DMS153 treated with DMSO at 0.1 percent for 48 hours (cell line): ENCODE results near the gene NKPD1.

Experiments
- DNase-seq: peaks from one replicate; lab custom pipeline; 2025; ENCODE audit not compliant: unreplicated experiment; lab: John Stamatoyannopoulos, UW

NKPD1 gene

DNA sequence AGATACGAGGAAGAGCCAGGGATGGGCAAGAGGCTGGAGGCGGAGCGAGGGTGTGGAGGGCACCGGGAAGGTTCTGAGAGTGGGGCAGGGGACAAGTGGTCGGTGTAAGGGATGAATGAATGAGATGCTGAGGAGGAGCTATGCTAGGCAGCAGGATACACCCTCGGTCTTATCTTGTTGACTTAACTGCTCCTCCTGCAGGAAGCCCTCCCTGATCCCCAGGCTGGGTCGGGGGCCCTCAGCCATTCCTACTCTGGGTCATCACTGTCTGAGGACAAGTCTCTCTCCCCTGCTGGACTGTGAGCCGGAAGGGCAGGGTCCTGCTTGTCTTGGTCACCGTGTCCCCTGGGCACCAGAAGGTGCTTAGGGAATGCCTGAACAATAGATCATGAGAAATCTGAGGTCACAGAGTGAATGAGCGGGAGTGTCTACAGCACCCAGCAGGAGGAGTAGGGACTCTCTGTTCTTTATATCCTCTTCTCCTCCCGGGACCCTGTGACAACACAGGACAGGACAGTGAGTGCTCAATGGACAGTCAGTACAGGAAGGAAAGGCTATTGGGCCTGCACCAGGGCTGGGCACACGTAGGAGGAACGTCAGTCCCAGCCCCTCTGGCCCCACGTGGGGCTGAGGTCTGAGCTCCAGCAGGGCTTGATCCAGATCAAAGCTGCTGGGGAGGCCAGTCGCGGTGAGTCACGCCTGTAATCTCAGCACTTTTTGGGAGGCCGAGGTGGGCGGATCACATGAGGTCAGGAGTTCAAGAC is 6.5 kb downstream of the NKPD1 start:
- no peak for DNase-seq

- DNase-seq = no peak
Observed at GRCh38 chr19:45153339-45154063, 7.3 kb downstream of the NKPD1 start.

DNA sequence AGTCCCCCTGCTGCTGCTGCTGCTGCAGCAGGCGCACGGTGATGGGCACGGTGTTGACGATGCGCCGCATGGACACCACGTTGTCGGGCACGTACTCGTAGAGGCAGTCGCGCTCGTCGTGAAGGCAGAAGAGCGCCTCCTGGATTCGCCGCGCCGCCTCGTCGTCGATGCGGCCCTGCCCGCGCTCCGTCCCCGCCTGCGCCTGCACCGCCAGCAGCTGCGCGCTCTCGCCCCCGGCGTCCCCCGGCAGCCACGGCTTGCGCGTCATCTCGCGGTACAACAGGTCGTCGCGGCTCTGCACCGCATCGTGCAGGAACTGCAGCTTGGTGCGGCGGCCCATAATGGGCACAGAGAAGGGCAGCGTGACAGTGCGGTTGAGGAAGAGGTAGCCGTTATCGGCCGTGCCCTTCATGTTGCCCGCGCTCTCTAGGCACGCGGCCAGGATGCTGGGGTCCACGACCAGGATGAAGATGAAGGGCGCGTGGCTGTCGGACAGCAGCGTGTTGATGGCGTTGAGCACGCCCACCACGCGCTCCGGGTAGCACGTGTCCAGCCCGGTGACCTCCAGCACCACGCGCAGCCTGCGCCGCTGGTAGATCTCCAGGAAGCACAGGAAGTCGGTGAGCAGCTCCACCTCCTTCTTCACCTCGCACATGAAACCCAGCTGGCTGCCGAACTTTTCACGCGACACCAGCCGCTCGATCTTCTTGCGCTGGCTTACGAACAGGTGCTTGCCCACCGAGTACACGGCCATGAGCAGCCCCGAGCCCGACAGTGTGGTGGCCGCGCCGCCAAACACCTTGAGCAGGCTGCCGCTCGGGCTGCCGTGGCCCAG is 8.1 kb downstream of the NKPD1 start:
- DNase-seq = no peak

GRCh38 chr19:45151821-45152503 is 8.8 kb downstream of the NKPD1 start:
- no peak for DNase-seq

GRCh38 chr19:45151320-45151719 is 9.5 kb downstream of the NKPD1 start:
- no peak for DNase-seq

DNA sequence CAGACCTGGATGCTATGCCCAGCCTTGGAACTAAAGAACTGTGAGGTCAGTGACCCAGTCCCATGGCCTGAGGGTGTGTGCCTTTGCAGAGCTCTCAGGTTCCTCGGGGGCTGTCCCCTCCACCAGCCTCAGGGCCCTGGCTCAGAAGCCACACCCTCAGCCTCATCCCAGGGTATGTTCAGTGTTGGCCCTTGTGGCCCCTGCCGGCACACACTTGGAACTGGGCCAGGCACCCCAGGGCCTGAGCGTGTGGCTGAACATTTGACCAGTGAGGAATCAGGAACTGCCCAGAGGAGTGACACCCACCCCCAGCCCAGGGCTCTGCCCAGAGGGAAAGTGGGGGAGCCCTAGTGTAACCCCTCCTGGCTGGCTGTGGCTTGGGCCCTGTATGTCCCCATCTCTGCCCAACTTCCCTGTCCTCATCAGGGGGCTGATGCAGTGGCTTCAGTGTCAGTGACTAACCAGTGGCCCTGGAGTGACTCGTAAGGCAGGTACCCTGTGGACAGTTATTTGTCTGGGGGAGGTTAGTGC is 10.0 kb downstream of the NKPD1 start:
- DNase-seq = no peak

- no peak for DNase-seq
Observed at GRCh38 chr19:45150180-45150579, 10.6 kb downstream of the NKPD1 start.

- DNase-seq = no peak
Observed at GRCh38 chr19:45149129-45149528, 11.7 kb downstream of the NKPD1 start.

- DNase-seq = no peak
Observed at GRCh38 chr19:45147835-45148676, 12.7 kb downstream of the NKPD1 start.

GRCh38 chr19:45146741-45147205 is 14.0 kb downstream of the NKPD1 start:
- DNase-seq = no peak

DNA sequence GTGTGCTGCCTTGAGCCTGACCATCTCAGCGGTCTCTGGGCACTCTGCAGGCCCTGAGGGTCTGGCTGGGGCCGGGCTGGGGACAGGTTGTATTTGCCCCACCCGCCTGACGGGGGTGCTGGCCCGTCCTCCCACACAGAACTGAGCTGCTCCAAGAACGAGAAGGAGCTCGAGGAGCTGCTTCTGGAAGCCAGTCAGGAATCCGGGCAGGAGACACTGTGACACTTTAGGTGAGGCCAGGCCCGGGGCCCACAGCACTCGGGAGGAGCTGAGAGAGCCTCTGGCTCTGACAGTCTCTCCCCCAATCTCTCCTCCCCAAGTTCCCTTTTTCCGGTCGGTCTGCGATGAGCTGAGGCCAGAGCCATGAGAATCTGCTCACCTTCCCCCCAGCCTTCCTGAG is 14.5 kb downstream of the NKPD1 start:
- DNase-seq = no peak

GRCh38 chr19:45145270-45146189 is 15.3 kb downstream of the NKPD1 start:
- no peak for DNase-seq

GRCh38 chr19:45144431-45145269 is 16.1 kb downstream of the NKPD1 start:
- DNase-seq = no peak

- no peak for DNase-seq
Observed at GRCh38 chr19:45142726-45143110, 18.1 kb downstream of the NKPD1 start.

DNA sequence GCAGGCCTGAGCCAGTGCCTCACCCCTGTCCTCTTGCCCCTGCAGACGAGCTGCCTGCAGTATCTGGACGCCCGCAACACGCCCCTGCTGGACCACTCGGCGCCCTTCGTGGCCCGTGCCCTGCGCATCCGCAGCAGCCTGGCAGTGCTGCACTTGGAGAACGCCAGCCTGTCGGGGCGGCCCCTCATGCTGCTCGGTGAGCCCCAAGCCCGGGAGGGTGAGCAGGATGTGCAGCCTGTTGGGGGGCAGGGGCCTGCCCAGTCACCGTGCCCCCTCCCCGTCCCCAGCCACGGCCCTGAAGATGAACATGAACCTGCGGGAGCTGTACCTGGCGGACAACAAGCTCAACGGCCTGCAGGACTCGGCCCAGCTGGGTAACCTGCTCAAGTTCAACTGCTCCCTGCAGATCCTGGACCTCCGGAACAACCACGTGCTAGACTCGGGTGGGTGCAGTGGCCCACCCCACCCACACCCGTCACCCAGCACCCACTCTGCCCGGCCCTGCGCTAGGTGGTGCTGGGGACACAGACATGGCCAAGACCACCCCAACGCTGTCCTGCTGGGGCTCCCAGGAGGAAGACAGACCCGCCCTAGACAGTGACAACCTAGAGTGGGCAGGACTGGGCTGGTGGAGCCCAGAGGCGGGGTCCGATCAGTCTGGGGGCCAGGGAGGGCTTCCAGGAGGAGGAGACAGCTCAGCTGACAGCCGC is 18.6 kb downstream of the NKPD1 start:
- DNase-seq = no peak

DNA sequence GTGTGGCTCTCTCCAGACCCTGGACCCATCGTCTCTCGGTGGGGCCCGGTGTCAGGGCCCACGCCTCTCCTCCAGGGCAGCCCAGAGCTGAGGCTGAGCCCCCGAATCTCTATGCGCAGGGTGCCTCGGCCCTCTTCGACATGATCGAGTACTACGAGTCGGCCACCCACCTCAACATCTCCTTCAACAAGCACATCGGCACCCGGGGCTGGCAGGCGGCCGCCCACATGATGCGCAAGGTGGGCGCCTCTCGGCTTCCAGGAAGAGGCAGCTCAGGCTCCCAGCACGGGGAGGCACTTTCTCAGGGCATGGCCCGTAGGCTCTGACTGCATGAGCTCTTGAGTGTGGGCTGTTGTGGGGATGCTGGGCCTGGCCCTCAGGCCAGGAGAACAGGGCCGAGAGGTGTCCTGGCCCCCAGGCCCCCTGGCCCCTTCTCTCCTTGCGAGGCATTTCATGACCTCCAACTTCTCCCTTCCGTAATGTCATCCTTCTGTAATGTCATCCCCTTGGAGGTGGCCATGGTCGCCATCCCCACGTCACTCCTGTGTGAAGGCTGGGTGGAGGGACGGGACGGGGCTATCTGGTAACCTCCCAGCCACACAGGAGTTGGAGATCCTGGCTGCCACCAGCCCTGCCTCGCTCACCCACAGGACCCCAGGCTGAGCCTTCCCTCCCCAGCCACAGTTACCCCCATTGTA is 19.4 kb downstream of the NKPD1 start:
- DNase-seq = no peak

DNA sequence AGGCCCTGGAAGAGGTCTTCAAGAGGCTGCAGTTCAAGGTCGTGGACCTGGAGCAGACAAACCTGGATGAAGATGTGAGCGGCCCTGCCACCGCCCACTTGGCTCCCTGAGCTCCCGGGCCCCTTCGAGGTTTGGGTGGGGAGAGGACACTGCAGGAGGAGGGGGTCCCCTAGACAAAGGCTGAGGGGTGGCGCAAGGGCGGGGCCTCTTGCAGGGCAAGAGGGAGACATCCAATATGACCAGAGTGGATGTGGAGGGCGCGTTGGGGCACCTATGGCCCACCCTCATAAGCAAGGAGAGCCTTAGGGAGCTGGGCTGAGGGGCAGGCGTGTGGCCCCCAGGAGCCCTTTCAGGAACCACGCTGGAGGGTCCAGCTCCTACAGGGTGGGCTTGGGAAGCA is 20.2 kb downstream of the NKPD1 start:
- no peak for DNase-seq
